ENCODE measurements around the gene BRD4.

DNA sequence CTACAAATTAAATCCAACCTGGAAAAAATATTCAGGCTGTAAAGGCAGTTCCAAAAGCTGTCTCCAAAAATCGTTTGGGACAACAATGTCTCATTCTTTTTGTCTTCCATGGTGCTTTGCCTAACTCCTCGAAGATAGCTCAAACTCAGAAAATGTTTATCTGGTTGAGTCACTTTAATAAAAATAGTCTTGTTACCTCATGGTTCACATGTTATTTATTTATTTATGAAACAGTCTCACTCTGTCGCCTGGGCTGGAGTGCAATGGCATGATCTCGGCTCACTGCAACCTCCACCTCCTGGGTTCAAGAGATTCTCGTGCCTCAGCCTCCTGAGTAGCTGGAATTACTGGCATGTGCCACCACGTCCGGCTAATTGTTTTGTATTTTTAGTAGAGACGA is 4.9 kb upstream of the BRD4 start:
- TF ChIP-seq, protein P1, sequence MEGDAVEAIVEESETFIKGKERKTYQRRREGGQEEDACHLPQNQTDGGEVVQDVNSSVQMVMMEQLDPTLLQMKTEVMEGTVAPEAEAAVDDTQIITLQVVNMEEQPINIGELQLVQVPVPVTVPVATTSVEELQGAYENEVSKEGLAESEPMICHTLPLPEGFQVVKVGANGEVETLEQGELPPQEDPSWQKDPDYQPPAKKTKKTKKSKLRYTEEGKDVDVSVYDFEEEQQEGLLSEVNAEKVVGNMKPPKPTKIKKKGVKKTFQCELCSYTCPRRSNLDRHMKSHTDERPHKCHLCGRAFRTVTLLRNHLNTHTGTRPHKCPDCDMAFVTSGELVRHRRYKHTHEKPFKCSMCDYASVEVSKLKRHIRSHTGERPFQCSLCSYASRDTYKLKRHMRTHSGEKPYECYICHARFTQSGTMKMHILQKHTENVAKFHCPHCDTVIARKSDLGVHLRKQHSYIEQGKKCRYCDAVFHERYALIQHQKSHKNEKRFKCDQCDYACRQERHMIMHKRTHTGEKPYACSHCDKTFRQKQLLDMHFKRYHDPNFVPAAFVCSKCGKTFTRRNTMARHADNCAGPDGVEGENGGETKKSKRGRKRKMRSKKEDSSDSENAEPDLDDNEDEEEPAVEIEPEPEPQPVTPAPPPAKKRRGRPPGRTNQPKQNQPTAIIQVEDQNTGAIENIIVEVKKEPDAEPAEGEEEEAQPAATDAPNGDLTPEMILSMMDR (IDR thresholded peaks at IDR 0.05), result no peak
- TF ChIP-seq POLR2A (IDR thresholded peaks at IDR 0.05), result no peak
